MM.1S (cell line): ENCODE measurements around the gene EIF4B.

Experiments used
- DNase-seq: peaks from one replicate; pipeline ENCODE4 v3.0.0-alpha.2; 2015
- H2AFZ ChIP-seq: fragments of 300-600 bp; sonication (generic); 2 replicates; pipeline ENCODE4 v1.6.0; 2016; ENCODE audit warnings: antibody characterized with exemption, low read length
- H3F3A ChIP-seq: fragments of 300-600 bp; sonication (generic); 2 replicates; pipeline ENCODE4 v1.6.1; 2016; ENCODE audit warnings: mild to moderate bottlenecking, antibody characterized with exemption, low read length, moderate library complexity, mixed read lengths; ENCODE audit not compliant: insufficient read depth
- H3K27ac ChIP-seq: fragments of 300-600 bp; sonication (generic); 2 replicates; pipeline ENCODE4 v1.5.1; 2016; ENCODE audit warnings: mild to moderate bottlenecking, low read length
- H3K27me3 ChIP-seq: fragments of 300-600 bp; sonication (generic); replicated peaks from 2 replicates; pipeline ENCODE4 v1.6.0; 2016; ENCODE audit warnings: low read length; ENCODE audit not compliant: insufficient read depth
- H3K36me3 ChIP-seq: fragments of 300-600 bp; sonication (generic); replicated peaks from 2 replicates; pipeline ENCODE4 v1.6.1; 2016; ENCODE audit warnings: mild to moderate bottlenecking, low read length, mixed read lengths; ENCODE audit not compliant: insufficient read depth
- H3K4me1 ChIP-seq: fragments of 300-600 bp; sonication (generic); 2 replicates; pipeline ENCODE4 v1.6.1; 2016; ENCODE audit warnings: low read length, mixed read lengths
- H3K4me2 ChIP-seq: fragments of 300-600 bp; sonication (generic); 2 replicates; pipeline ENCODE4 v1.6.0; 2016; ENCODE audit warnings: low read depth, low read length
- H3K4me3 ChIP-seq: fragments of 300-600 bp; sonication (generic); 2 replicates; pipeline ENCODE4 v1.5.1; 2016; ENCODE audit warnings: low read length, mixed read lengths
- H3K79me2 ChIP-seq: fragments of 300-600 bp; sonication (generic); 2 replicates; pipeline ENCODE4 v1.6.1; 2016; ENCODE audit warnings: mixed run types, low read length, mixed read lengths
- H3K9ac ChIP-seq: fragments of 300-600 bp; sonication (generic); 2 replicates; pipeline ENCODE4 v1.6.1; 2016; ENCODE audit warnings: low read length, mixed read lengths
- H3K9me2 ChIP-seq: fragments of 300-600 bp; sonication (generic); replicated peaks from 2 replicates; pipeline ENCODE4 v1.6.1; 2016; ENCODE audit warnings: mild to moderate bottlenecking, low read length, mixed read lengths; ENCODE audit not compliant: insufficient read depth
- H3K9me3 ChIP-seq: fragments of 300-600 bp; sonication (generic); replicated peaks from 2 replicates; pipeline ENCODE4 v1.6.1; 2016; ENCODE audit warnings: mild to moderate bottlenecking, low read length, mixed read lengths; ENCODE audit not compliant: insufficient read depth
- H4K20me1 ChIP-seq: fragments of 300-600 bp; sonication (generic); 2 replicates; pipeline ENCODE4 v1.6.1; 2016; ENCODE audit warnings: mild to moderate bottlenecking, low read length, moderate library complexity, mixed read lengths; ENCODE audit not compliant: insufficient read depth
- CTCF ChIP-seq: fragments of 300-600 bp; sonication (generic); IDR thresholded peaks from 2 replicates; pipeline ENCODE4 v1.5.1; 2016; ENCODE audit warnings: antibody characterized with exemption, low read length, mixed read lengths
- EZH2 ChIP-seq: fragments of 300-600 bp; sonication (generic); optimal IDR thresholded peaks from 2 replicates; pipeline ENCODE3; 2017; ENCODE audit warnings: low read depth, mild to moderate bottlenecking, antibody characterized with exemption, low read length, mixed read lengths
- EZH2phosphoT487 ChIP-seq: fragments of 300-600 bp; sonication (generic); IDR thresholded peaks from 2 replicates; pipeline ENCODE4 v1.6.1; 2018; ENCODE audit warnings: antibody characterized with exemption, low read length

EIF4B gene

GRCh38 chr12:53005986-53006809, at the start of gene EIF4B:
Gene EIF4B (plus strand): TSS chr12:53006456. CDS start chr12:53006484, 28 bp downstream.
- H3K79me2 ChIP-seq: peaks cover 50% of the 10 kb centered on the region

GRCh38 chr12:52956987-52957386, 49.3 kb upstream of the EIF4B start:
- H4K20me1 ChIP-seq: no peaks in the 10 kb centered on the region
- TF ChIP-seq EZH2: no peak
- TF ChIP-seq CTCF: no peak
- no peak for TF ChIP-seq EZH2phosphoT487
- no peaks in the 10 kb centered on the region for H3K4me1 ChIP-seq
- no peak overlapping the region for H2AFZ ChIP-seq
- H3K79me2 ChIP-seq: no peaks in the 10 kb centered on the region
- no peaks in the 10 kb centered on the region for H3K9me3 ChIP-seq
- no peak overlapping the region for H3K4me2 ChIP-seq
- no peaks in the 10 kb centered on the region for H3F3A ChIP-seq
- DNase-seq: peak; percentile 12
- H3K4me3 ChIP-seq: no peak overlapping the region
- H3K36me3 ChIP-seq: no peaks in the 10 kb centered on the region
- no peak overlapping the region for H3K9ac ChIP-seq
- H3K27ac ChIP-seq: no peak overlapping the region
- no peaks in the 10 kb centered on the region for H3K9me2 ChIP-seq
- no peaks in the 10 kb centered on the region for H3K27me3 ChIP-seq

More at GRCh38 chr12:53005986-53006809, at the start of gene EIF4B:
- H3F3A ChIP-seq: peaks cover 9% of the 10 kb centered on the region; the same call in 1 of the 2 replicates
- H3K36me3 ChIP-seq: peaks cover 4% of the 10 kb centered on the region; the same call in 1 of the 2 replicates
- peak within 1 kb of the TSS; percentile 79 for H2AFZ ChIP-seq
- TF ChIP-seq EZH2 (no peak), CTCF (no peak), EZH2phosphoT487 (no peak)
- no peaks in the 10 kb centered on the region for H3K9me3 ChIP-seq
- H3K27ac ChIP-seq: peak within 1 kb of the TSS; percentile 96
- peak; percentile 100 for DNase-seq
- no peaks in the 10 kb centered on the region for H3K27me3 ChIP-seq
- H3K4me1 ChIP-seq: peaks cover 16% of the 10 kb centered on the region
- peak within 1 kb of the TSS; percentile 100 for H3K4me3 ChIP-seq
- H3K9me2 ChIP-seq: no peaks in the 10 kb centered on the region
- H3K9ac ChIP-seq: peak within 1 kb of the TSS; percentile 99
- H4K20me1 ChIP-seq: peaks cover 22% of the 10 kb centered on the region
- H3K4me2 ChIP-seq: peak within 1 kb of the TSS; percentile 74

GRCh38 chr12:52964556-52965336, 41.5 kb upstream of the EIF4B start:
- H3K4me3 ChIP-seq: no peak overlapping the region
- H3F3A ChIP-seq: no peaks in the 10 kb centered on the region
- H4K20me1 ChIP-seq: no peaks in the 10 kb centered on the region
- no peak overlapping the region for H3K27ac ChIP-seq
- peaks cover 4% of the 10 kb centered on the region; the same call in 1 of the 2 replicates for H3K27me3 ChIP-seq
- H3K9me3 ChIP-seq: no peaks in the 10 kb centered on the region
- H2AFZ ChIP-seq: no peak overlapping the region
- H3K79me2 ChIP-seq: no peaks in the 10 kb centered on the region
- no peak overlapping the region for H3K9ac ChIP-seq
- H3K4me2 ChIP-seq: no peak overlapping the region
- no peak for TF ChIP-seq CTCF
- no peak for TF ChIP-seq EZH2phosphoT487
- no peak for TF ChIP-seq EZH2
- DNase-seq: no peak
- H3K9me2 ChIP-seq: no peaks in the 10 kb centered on the region
- H3K36me3 ChIP-seq: no peaks in the 10 kb centered on the region
- H3K4me1 ChIP-seq: no peaks in the 10 kb centered on the region
